Measurements from ENCODE around the gene ERCC2.
"Not testable (repeated sequence)": the region's sequence is repeated elsewhere in the genome, so short reads cannot be mapped to it uniquely, and the experiment has no call there.

The ERCC2 gene

DNA sequence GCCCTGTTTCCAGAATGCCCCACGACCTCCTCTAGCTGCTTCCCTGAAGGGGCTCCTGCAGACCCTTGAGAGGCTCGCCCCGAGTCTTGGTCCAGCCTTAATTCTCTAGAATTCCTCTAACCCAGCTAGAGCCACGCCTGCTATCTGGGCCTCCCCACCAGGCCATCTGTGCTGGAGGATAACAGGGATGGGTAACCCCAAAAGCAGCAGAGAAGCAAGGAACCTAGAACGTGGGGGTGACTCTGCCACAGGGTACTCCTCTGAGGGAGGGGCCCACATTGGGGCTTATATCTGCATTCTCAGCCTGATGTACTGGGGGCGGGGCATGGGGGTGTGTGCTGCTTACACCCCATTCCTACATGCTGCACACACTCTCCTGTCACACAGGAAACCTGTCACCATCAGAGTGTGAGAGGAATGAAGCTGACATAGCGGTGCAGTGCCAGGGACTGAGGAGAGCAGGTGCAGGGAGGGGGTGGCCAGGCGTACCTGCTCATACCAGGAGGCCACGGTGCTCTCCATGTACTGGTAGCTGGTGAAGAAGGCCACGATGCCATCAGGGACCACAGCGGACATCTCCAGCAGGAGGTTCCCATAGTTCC lies 16.0 kb downstream of the ERCC2 start:
- no peak for DNase-seq (ENCODE audit: low read depth)

DNA sequence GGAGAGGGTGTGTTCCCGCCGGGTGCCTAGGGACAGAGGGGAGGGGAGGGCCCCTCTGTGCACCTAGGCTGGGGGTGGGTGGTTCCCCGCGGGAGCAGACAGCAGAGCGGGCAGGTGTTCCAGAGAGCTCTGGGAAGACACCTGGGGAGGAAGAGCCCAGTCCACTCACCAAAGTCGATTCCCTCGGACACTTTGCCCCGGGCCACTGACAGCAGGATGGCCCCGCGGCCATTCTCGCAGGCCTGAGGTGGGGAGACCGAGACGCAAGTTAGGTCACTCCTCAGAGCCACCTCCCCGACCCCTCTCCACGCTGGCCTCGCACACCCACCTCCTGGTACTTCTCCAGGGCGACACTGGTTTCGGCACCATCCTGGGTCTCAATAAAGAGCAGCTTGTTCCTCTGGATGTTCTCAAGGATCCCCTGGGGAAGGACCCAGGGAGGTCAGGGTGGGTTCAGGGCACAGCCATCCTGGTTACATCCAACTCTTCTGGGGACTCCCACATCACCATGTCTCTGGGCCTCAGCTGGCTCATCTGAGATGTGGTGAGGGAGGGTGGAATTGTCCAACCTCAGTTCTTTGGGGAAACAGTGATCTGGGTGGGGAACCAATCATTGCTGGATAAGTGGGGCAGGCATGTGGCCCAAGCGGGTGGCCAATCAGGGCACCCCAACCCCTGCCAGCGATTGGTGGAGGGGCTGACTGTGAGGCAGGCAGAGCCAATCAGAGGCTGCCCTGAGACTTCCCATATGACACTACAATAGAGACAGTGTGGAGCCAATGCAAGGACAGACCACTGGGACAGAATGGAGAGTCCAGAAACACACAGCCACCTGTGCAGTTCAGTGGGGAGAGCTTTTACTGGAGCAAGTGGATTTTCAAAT lies 17.2 kb downstream of the ERCC2 start:
- DNase-seq (ENCODE audit: low read depth), result no peak

DNA sequence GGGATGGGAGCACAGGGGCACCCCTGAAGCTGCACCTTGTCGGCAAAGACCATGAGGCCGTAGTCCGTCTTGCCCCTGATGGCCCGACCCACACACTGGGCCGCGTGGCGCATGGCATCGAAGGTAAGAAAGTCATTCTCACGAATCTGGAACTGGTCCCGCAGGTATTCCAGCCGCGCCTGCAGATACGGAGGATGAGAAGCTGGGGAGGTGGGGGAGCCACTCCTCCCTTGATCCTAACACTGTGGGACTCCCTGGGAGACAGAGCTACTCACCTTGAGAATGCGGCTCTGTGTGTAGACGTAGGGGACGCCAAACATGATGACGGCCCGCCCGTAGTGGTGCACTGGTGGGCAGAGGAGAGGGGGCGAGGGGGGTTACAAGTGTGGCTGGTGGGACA lies 17.9 kb downstream of the ERCC2 start:
- no peak for DNase-seq (ENCODE audit: low read depth)

DNA sequence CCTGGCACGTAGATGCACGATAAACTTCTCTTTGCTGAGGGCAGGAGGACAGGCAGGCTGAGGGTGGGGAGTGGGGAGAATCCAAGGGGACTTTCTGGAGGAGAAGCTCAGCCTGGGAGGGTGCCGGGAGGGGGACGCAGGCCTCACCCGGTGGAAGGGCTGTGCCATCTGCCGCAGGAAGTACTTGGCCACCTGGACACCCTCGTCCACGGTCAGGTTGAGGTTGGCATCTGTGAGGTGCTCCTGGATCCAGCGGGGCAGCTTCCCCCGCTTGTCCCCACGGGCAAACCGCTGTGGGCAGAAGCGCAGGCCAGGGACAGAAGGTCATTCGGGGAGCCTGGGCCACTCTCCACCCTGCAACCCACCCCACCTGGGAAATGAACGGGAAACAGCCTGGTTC lies 18.3 kb downstream of the ERCC2 start:
- DNase-seq (ENCODE audit: low read depth), result no peak

DNA sequence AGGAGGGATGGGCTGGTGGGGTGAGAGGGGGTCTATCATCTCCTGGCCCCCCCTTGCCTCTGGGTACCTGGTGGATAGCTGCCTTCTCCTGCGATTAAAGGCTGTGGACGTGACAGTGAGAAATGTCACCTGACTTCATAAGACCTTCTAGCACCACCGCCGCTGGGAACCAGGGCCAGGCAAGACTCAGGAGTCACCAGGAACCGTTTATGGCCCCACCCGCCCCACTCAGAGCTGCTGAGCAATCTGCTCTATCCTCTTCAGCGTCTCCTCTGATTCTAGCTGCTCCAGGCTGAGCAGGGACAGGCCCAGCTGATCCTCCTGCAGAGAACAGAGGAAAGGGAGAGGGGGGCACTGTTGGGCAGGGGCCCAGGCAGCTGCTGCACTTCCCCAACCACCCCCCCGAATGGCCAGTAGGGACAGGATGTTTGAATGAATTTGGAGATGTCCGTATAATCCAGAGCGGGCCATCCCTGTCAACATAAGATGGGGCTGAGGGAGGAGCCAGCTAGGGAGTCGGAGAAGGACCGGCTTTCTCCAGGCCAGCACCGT lies 18.9 kb downstream of the ERCC2 start:
- no peak for DNase-seq (ENCODE audit: low read depth)

DNA sequence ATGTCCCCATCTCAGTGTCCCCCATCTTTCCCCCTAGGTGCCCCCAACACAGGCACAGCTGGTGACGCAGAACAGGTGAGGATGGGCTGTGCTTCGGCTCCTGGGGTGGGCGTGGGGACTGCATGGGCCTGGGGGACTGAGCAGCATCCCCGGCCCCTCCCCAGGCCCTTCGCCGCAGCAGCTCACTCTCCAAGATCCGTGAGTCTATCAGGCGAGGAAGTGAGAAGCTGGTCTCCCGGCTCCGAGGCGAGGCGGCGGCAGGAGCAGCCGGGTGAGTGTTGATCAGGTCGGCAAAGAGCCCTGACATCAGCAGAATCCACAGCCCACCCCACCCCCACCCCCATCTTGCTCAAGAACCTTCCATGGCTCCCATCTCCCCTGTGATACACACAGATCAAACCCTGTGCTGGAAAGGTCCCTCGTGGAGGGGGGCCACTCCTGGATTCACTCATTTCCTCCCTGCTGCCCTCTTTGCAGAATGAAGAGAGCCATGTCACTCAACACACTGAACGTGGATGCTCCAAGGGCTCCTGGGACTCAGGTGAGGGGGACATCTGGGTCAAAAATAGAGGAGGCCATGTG lies 19.8 kb downstream of the ERCC2 start:
- no peak for DNase-seq (ENCODE audit: low read depth)

DNA sequence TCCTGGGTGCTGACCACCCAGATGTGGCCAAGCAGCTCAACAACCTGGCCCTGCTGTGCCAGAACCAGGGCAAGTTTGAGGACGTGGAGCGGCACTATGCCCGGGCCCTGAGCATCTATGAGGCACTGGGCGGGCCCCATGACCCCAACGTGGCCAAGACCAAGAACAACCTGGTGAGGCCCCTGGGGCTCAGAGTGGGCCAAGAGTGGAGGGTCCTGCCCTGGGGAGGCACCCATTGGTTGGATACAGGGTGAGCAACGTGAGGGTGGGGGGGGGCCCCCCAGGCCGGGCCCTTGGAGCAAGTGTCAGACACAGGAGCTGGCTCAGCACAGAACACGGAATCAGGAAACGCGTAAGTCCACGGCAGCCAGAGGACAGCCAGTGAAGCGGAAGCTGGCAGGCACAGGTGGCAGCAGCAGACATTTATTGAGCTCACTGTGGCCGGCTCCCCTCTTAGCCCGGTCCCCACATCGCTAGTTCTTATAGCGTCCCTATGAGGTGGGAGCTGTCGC lies 20.9 kb downstream of the ERCC2 start:
- no peak for DNase-seq (ENCODE audit: low read depth)

DNA sequence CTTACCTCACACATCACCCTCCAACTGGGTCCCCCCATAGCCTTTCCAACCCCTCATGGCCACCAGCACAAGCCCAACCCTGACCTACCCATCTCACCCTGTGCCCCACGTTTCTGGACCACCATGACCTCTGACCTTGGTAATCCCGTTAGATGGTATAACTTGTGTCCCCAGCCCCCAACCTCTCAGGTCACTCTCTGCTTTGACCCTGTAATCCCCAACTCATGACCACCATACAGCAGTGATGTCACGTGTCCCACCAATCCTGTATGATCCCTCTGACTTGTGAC lies 21.3 kb downstream of the ERCC2 start:
- DNase-seq (ENCODE audit: low read depth), result no peak

DNA sequence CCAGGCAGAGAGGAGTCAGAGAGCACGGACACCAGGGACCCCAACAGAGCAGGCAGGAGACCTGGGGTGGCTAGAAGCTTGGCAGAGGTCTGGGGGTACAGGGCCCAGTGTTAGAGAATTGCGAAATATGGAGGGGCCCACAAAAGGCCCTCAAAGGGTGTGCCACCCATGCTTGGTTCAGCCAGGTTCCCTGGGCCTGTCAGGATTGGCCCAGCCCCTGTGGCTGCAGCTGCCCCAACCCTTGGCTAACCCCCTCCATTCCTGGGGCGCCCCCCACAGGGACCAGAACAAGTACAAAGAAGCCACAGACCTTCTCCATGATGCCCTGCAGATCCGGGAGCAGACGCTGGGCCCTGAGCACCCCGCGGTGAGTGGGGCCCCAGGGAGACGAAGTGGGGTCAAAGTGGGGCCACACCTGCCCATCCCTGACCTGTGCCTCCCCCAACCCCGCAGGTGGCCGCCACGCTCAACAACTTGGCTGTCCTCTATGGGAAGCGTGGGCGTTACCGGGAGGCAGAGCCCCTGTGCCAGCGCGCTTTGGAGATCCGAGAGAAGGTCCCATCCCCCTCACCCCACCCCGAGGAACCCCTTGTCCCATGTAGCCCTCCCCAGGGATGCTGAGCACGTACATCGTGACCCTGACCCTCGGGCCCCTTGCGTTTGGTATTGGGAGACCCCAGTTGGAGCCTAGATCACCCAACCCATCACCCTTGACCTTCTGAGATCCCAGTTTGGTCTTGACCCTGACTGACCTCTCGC lies 21.8 kb downstream of the ERCC2 start:
- no peak for DNase-seq (ENCODE audit: low read depth)

DNA sequence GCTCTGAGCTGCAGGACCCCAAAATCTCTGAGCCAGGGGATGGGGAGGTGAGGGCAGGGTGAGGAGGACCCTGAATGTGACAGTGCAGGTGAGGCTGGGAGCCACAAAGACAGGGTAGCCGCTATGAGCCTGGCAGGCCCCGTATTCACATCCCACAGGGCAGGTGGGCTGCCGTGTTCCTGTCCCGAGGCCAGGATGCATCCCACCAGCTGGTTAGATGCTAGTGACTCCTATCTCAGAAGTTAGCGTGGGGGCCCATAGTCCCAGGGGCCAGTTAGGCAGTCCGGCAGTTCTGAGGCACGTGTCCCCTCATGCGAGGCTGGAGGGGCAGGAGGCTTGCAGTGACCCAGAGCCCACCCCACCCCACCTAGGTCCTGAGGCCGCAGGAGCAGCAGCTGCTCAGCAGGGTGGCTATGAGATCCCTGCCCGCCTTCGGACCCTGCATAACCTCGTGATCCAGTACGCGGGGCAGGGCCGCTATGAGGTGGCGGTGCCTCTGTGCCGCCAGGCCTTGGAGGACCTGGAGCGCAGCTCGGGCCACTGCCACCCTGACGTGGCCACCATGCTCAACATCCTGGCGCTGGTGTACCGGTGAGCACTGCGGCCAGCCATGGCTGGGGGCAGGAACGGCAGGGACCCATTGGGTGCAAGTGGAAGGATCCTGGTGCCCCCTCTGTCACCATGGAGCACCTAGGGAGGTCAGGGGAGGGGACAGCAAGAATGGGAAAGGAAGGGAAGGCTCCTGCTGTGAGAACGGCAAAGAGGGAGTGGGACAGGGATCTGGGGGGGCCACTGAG lies 22.6 kb downstream of the ERCC2 start:
- DNase-seq (ENCODE audit: low read depth), result no peak

DNA sequence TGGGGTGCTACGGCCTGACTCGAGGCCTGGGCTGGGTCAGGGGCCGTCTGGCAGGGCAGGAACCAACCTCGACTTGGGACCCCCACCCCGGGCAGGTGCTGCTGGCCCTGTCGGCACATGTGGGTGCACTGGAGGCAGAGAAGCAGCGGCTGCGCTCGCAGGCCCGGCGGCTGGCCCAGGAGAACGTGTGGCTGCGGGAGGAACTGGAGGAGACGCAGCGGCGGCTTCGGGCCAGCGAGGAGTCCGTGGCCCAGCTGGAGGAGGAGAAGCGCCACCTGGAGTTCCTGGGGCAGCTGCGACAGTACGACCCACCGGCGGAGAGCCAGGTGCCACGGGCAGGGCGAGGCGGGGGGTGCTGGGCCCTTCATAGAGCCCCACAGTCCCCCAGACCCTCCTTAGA lies 23.9 kb downstream of the ERCC2 start:
- DNase-seq (ENCODE audit: low read depth), result no peak

DNA sequence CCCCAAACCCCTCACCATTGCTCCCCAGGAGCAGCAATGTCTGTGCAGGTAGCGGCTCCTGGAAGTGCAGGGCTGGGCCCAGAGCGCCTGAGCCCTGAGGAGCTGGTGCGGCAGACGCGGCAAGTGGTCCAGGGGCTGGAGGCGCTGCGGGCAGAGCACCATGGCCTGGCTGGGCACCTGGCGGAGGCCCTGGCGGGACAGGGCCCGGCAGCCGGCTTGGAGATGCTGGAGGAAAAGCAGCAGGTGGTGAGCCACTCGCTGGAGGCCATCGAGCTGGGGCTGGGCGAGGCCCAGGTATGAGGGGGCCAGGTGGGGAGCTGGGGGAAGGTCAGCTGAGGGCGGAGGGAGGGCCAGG lies 24.9 kb downstream of the ERCC2 start:
- no peak for DNase-seq (ENCODE audit: low read depth)

DNA sequence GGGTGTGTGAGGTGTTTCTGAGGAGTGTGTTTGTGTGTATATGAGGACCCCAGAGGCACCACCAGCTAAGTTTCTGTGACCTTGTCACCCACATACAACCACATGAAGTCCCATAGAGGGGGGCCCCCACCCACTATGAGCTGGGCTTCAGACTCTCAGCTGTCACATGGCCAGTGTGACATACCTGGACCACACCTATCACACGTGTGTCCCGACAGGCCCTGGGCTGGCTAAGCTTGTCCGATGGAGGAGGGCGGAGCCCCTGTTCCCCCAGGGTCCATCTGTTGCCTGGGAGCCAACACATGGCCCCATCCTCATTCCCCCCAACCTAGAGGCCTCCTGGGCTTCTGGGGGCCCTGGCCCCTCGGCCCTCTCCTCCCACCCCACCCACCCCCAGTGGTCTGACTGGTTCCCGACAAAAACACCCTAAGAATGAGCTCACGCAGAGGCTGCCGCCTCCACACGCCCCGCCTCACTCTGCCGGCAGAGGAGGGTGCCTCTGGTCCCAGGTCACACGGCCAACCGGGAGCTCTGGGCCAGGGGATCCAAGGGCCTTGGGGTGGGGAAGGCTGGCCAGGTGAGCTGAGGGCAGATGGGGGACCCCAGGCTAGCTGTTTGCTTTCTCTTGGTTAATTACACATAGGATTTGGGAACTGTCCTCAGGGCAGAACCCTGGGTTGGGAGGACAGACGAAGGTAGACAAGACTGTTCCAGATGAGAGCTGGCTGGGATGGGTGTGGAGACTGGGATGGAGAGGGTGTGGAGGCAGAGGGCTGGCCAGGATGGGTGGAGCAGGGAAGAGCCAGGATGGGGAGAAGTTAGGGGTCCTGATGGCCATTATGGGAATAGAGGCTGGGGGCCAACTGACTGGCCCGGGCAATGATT lies 25.5 kb downstream of the ERCC2 start:
- no peak for DNase-seq (ENCODE audit: low read depth)

DNA sequence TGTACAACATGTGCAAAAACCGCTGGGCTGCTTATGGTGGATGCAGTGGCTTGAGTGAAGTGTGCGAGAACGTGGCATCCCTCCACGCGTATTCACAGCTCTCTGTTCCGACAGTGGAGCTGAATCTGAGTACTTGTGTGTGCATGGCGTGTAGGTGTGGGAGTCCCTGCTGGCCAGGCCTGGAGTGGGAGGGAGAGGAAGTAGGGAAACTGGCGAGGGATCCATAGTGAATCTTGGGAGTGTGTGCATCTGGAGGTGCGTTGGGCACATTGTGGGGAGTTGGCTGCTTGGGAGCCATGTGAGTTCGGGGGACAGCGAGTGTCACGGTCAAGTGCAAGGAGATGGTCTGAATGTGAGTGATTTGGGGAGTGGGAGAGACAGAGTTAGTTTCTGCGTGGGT lies 27.5 kb downstream of the ERCC2 start:
- DNase-seq (ENCODE audit: low read depth), result no peak

DNA sequence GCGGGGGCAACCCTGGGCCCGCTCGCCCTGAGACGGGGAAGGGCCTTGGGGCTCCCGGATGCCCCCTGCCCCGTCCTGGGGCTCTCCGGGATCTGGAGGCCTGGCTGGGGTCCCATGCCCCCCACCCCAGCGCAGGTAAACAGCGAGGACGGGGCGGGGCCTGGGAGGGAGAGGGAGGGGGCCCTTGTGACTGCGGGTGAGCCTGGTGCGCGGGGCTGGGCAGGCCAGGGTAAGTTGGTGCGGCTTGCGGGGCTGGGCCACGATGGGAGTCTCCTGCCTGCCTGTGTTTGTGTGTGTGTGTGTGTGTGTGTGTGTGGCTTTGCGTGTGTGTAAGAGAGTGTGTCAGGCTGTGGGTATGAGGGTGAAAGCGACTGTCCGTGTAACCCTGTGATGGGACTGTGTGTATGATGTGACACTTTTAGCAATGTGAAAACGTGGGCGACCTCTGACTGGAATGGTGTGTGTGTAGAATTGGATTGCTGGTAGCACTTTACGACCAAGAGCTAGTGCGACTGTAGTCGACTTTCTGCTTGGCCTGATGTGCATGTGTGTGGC lies 29.4 kb downstream of the ERCC2 start:
- DNase-seq (ENCODE audit: low read depth), result no peak

DNA sequence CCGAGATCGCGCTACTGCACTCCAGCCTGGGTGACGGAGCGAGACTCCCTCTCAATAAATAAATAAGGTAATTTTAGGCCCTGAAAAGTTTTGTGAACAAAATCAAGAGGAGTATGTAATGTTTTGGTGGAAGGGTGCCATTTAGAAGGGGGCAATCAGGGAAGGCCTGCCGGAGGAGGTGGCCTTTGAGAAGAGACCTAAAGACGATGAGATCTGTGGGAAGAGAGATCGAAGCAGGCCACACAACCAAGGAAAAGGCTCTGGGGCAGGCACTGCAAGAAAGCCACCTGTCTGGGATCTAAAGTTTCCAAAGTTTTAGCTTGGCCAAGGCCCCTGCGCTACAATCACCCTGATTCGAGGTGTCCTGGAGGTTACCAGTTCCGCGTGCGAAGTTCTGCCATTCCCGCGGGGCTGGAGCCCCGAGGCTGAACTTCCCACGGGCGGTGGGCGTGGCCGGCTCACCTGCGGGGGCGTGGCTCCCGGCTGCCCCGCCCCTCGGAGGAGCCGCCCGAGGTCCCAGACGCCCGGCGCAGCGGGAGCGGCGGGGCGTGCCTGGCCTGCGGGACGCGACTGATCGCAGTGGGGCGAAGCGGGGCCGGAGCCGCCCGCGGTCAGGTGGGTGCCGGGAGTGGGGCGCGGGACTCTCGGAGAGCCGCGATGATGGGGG lies 30.0 kb downstream of the ERCC2 start, which contains the start of gene KLC3:
Gene KLC3 (plus strand): TSS at position 519 of the 667 bp plus-strand sequence. CDS start 4,792 bp downstream, outside the sequence.
- no peak for DNase-seq (ENCODE audit: low read depth)

DNA sequence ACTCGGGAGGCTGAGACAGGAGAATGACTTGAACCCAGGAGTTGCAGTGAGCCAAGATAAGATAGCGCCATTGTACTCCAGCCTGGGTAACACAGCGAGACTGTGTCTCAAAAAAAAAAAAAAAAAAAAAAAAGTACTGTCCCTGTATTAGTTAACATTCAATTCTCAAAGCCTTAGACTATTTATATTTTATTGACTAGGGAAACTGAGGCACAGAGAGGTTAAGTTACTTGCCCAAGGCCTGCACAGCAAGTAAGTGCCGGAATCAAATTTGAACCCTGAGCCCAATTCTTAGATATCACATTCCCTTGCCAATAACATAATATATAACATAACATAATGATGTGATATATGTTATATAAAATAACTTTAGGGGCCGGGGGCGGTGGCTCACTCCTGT lies 30.7 kb downstream of the ERCC2 start:
- no peak for DNase-seq (ENCODE audit: low read depth)

DNA sequence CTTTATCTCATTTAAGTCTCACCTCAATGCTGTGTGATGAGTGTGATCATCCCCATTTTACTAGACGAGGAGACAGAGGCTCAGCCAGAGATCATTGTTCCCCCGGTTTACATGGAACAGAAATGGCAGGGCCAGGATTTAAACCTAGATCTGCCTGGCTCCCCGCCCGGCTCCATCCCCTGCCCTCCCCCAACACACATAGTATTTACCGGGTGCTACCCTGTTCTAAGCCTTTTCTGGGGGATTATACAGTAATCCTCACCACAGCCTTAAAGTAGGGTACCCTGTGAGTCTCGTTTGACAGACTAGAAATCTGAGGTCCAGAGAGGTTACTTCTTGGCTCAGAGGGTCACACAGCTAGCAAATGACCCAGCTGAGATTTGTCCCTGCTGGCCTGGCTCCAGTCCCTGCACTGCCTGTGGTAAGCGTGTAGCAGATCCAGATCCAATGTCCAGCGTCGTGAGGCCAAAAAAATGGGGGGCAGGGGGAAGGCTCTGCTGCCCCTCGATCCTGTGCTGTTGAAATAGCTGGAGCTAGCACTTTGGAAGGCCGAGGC lies 33.6 kb downstream of the ERCC2 start:
- DNase-seq (ENCODE audit: low read depth), result no peak

DNA sequence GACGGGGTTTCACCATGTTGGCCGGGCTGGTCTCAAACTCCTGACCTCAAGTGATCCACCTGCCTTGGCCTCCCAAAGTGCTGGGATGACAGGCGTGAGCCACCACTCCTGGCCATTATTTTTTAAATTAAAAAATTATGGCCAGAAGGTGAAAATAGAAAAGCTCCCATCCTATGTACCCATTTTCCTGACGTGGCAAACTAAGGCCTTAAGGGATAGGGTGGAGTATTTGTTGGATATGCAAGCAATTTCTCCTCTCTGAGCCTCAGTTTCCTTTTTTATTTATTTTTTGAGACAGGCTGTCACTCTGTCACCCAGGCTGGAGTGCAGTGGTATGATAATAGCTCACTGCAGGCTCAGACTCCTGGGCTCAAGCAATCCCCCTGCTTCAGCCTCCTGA lies 35.5 kb downstream of the ERCC2 start:
- DNase-seq (ENCODE audit: low read depth), result not testable (repeated sequence)

All from stimulated activated CD8-positive, alpha-beta memory T cell treated with anti-CD3 and anti-CD28 coated beads, Interleukin-7, amount 100 ng/mL, for 24 hours (primary cell).